AG09319 (cell line): ENCODE measurements around the gene USP17L29.
"Not testable (repeated sequence)": the region's sequence is repeated elsewhere in the genome, so short reads cannot be mapped to it uniquely, and the experiment has no call there.

ENCODE experiments used
- DNase-seq: peaks from one replicate; pipeline ENCODE4 v3.0.0-alpha.2; 2010; ENCODE audit warnings: low read depth; ENCODE audit errors: extremely low read depth
- CTCF ChIP-seq: IDR thresholded peaks from 2 replicates; pipeline ENCODE4 v1.5.1; 2011; ENCODE audit warnings: low read depth, mild to moderate bottlenecking, inconsistent platforms, low read length, moderate library complexity

The USP17L29 gene

GRCh38 chr4:9353338-9353737, at the start of gene USP17L29:
Gene USP17L29, plus strand, starts transcription at chr4:9353638. Its CDS starts 0 bp downstream, at chr4:9353638.
- not testable (repeated sequence) for DNase-seq

GRCh38 chr4:9324191-9324590, 29.2 kb upstream of the USP17L29 start:
- DNase-seq, result not testable (repeated sequence)

- not testable (repeated sequence) for DNase-seq
Measured at GRCh38 chr4:9324865-9325264, 28.6 kb upstream of the USP17L29 start, which contains the start of gene USP17L24. Gene USP17L24, plus strand, starts transcription at chr4:9325165. Its CDS starts 0 bp downstream, at chr4:9325165.

- DNase-seq, result not testable (repeated sequence)
Measured at GRCh38 chr4:9329611-9330010, 23.8 kb upstream of the USP17L29 start, which contains the start of gene USP17L25. Gene USP17L25, plus strand, starts transcription at chr4:9329911. Its CDS starts 0 bp downstream, at chr4:9329911.

- DNase-seq, result not testable (repeated sequence)
Measured at GRCh38 chr4:9334358-9334757, 19.1 kb upstream of the USP17L29 start, which contains the start of gene USP17L26. Gene USP17L26, plus strand, starts transcription at chr4:9334658. Its CDS starts 0 bp downstream, at chr4:9334658.

- DNase-seq, result not testable (repeated sequence)
Measured at GRCh38 chr4:9339103-9339502, 14.3 kb upstream of the USP17L29 start, which contains the start of gene USP17L5. Gene USP17L5, plus strand, starts transcription at chr4:9339403. Its CDS starts 0 bp downstream, at chr4:9339403.

- DNase-seq, result not testable (repeated sequence)
Measured at GRCh38 chr4:9343848-9344247, 9.6 kb upstream of the USP17L29 start, which contains the start of gene USP17L27. Gene USP17L27, plus strand, starts transcription at chr4:9344148. Its CDS starts 0 bp downstream, at chr4:9344148.

- DNase-seq, result not testable (repeated sequence)
Measured at GRCh38 chr4:9348593-9348992, 4.8 kb upstream of the USP17L29 start, which contains the start of gene USP17L28. Gene USP17L28, plus strand, starts transcription at chr4:9348893. Its CDS starts 0 bp downstream, at chr4:9348893.

GRCh38 chr4:9350866-9351265, 2.6 kb upstream of the USP17L29 start:
- DNase-seq, result not testable (repeated sequence)

GRCh38 chr4:9362829-9363228, 9.4 kb downstream of the USP17L29 start, which contains the start of gene USP17L30:
Gene USP17L30, plus strand, starts transcription at chr4:9363129. Its CDS starts 0 bp downstream, at chr4:9363129.
- DNase-seq, result not testable (repeated sequence)

GRCh38 chr4:9379881-9380280, 26.4 kb downstream of the USP17L29 start:
- not testable (repeated sequence) for DNase-seq

GRCh38 chr4:9381012-9381534, 27.6 kb downstream of the USP17L29 start:
- not testable (repeated sequence) for DNase-seq
- peak; percentile 13 for TF ChIP-seq CTCF

GRCh38 chr4:9384126-9384525, 30.7 kb downstream of the USP17L29 start:
- no peak for TF ChIP-seq CTCF
- no peak for DNase-seq

- not testable (repeated sequence) for DNase-seq
Measured at GRCh38 chr4:9389001-9389400, 35.6 kb downstream of the USP17L29 start.
